ENCODE data around the gene ANKRD35.
"Not testable (repeated sequence)": the region's sequence is repeated elsewhere in the genome, so short reads cannot be mapped to it uniquely, and the experiment has no call there.

The ANKRD35 gene

DNA sequence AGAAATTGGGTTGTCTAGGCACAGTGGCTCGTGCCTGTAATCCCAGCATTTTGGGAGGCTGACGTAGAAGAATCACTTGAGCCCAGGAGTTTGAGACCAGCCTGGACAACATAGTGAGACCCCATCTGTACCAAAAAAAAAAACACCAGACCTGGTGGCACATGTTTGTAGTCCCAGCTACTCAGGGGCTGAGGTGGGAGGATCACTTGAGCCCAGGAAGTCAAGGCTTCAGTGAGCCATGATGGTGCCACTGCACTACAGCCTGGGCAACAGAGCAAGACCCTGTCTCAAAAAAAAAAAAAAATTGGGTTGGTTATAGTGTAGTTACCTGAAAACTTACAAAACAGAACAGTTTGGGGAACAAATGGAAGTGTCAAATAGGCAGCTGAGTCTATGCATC lies 54.9 kb downstream of the ANKRD35 start:
- H3K9ac ChIP-seq (ENCODE audit: low read length), result not testable (repeated sequence)
- peaks cover 16% of the 10 kb centered on the region for H3K36me3 ChIP-seq (ENCODE audit: control insufficient read depth, insufficient read depth, low read length)

DNA sequence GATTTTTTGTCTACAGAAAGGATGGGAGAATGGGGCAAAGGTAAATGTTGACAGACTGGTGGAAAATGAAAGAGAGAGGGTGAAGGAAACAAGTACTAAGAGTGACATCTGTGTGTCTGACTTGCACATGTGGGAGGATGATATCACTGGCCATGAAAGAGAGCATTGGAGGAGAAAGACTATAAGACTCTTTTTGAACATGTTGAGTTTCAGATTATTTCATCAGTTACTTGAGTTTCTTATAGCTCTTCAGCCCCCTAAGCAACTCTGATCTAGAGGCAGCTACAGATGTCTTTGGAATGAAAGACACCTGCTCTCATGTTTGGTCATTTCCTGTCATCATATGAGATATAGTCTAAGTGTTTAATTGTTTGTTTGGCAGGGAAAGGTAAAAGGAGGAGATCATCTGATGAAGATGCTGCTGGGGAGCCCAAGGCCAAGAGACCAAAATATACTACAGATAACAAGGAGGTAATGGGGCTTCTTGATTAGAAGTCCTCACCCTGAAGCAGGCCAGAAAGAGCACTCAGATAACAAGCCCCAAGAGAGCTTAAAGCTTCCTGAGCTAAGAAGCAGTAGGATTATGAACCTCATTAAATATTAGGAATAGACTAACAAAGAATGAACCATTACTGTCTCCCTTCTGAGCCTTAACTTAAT lies 57.2 kb downstream of the ANKRD35 start:
- Histone ChIP-seq H2BK120ac (ENCODE audit: low read depth, low read length) (no peak overlapping the region), H3K4me1 (ENCODE audit: control insufficient read depth, low read depth, low read length) (no peaks in the 10 kb centered on the region), H3K79me1 (ENCODE audit: low read length) (peaks cover 5% of the 10 kb centered on the region), H3K18ac (ENCODE audit: low read length) (no peak overlapping the region), H4K8ac (ENCODE audit: low read depth, low read length) (no peak overlapping the region), H3K27me3 (ENCODE audit: insufficient read depth, low read length, poor library complexity) (no peaks in the 10 kb centered on the region), H2AK5ac (ENCODE audit: low read length) (no peak overlapping the region), H3K4ac (ENCODE audit: low read depth, low read length) (no peak overlapping the region), H2BK5ac (ENCODE audit: low read length) (no peak overlapping the region), H2BK15ac (replicated peaks; ENCODE audit: low read depth) (no peak overlapping the region), H3K56ac (ENCODE audit: low read length) (no peak overlapping the region), H3K79me2 (ENCODE audit: control insufficient read depth, insufficient read depth, low read length) (peaks cover 3% of the 10 kb centered on the region), H4K5ac (ENCODE audit: low read length) (no peak overlapping the region), H3K36me3 (ENCODE audit: control insufficient read depth, insufficient read depth, low read length) (peaks cover 13% of the 10 kb centered on the region), H3K4me2 (ENCODE audit: low read length) (no peak overlapping the region), H3K9ac (ENCODE audit: low read length) (no peak overlapping the region), H3K27ac (ENCODE audit: low read depth, low read length) (no peak overlapping the region), H3K4me3 (ENCODE audit: low read length) (no peak overlapping the region), H3K23ac (ENCODE audit: low read length) (no peak overlapping the region)
- no peak for DNase-seq

More for the DNA sequence above, 54.9 kb downstream of the ANKRD35 start:
- H2BK5ac ChIP-seq (ENCODE audit: low read length); H3K79me1 ChIP-seq (ENCODE audit: low read length); H2AK5ac ChIP-seq (ENCODE audit: low read length); H3K27me3 ChIP-seq (ENCODE audit: insufficient read depth, low read length, poor library complexity); H3K4ac ChIP-seq (ENCODE audit: low read depth, low read length); H3K4me1 ChIP-seq (ENCODE audit: control insufficient read depth, low read depth, low read length); H2BK120ac ChIP-seq (ENCODE audit: low read depth, low read length); H3K18ac ChIP-seq (ENCODE audit: low read length); H4K5ac ChIP-seq (ENCODE audit: low read length); H3K4me2 ChIP-seq (ENCODE audit: low read length); H4K8ac ChIP-seq (ENCODE audit: low read depth, low read length); DNase-seq; H3K23ac ChIP-seq (ENCODE audit: low read length); H3K4me3 ChIP-seq (ENCODE audit: low read length); H3K79me2 ChIP-seq (ENCODE audit: control insufficient read depth, insufficient read depth, low read length); H2BK15ac ChIP-seq (replicated peaks; ENCODE audit: low read depth); H3K56ac ChIP-seq (ENCODE audit: low read length); H3K27ac ChIP-seq (ENCODE audit: low read depth, low read length): not testable (repeated sequence)
- no CpG with 5 or more reads among the region's 2 CpGs for WGBS (ENCODE audit: extremely low coverage, insufficient coverage, low lambda C conversion rate)

- Histone ChIP-seq H3K36me3 (ENCODE audit: control insufficient read depth, insufficient read depth, low read length) (peaks cover 9% of the 10 kb centered on the region), H3K23ac (ENCODE audit: low read length) (no peak overlapping the region), H2BK5ac (ENCODE audit: low read length) (no peak overlapping the region), H2BK15ac (replicated peaks; ENCODE audit: low read depth) (no peak overlapping the region), H3K9ac (ENCODE audit: low read length) (no peak overlapping the region), H2AK5ac (ENCODE audit: low read length) (no peak overlapping the region), H3K4me3 (ENCODE audit: low read length) (no peak overlapping the region), H3K18ac (ENCODE audit: low read length) (no peak overlapping the region), H3K4me2 (ENCODE audit: low read length) (no peak overlapping the region), H3K27me3 (ENCODE audit: insufficient read depth, low read length, poor library complexity) (no peaks in the 10 kb centered on the region), H3K56ac (ENCODE audit: low read length) (no peak overlapping the region), H3K4ac (ENCODE audit: low read depth, low read length) (no peak overlapping the region), H4K8ac (ENCODE audit: low read depth, low read length) (no peak overlapping the region), H3K4me1 (ENCODE audit: control insufficient read depth, low read depth, low read length) (no peaks in the 10 kb centered on the region), H4K5ac (ENCODE audit: low read length) (no peak overlapping the region), H3K27ac (ENCODE audit: low read depth, low read length) (no peak overlapping the region), H2BK120ac (ENCODE audit: low read depth, low read length) (no peak overlapping the region), H3K79me1 (ENCODE audit: low read length) (peaks cover 5% of the 10 kb centered on the region), H3K79me2 (ENCODE audit: control insufficient read depth, insufficient read depth, low read length) (peaks cover 3% of the 10 kb centered on the region)
- no peak for DNase-seq
Observed at GRCh38 chr1:145827966-145828365, 57.7 kb downstream of the ANKRD35 start.

- H4K5ac ChIP-seq (ENCODE audit: low read length), result no peak overlapping the region
- no peak overlapping the region for H3K23ac ChIP-seq (ENCODE audit: low read length)
- H3K4ac ChIP-seq (ENCODE audit: low read depth, low read length), result no peak overlapping the region
- H3K18ac ChIP-seq (ENCODE audit: low read length), result no peak overlapping the region
- no peak overlapping the region for H2AK5ac ChIP-seq (ENCODE audit: low read length)
- no peak overlapping the region for H3K4me2 ChIP-seq (ENCODE audit: low read length)
- no peaks in the 10 kb centered on the region for H3K27me3 ChIP-seq (ENCODE audit: insufficient read depth, low read length, poor library complexity)
- no CpG with 5 or more reads among the region's 2 CpGs for WGBS (ENCODE audit: extremely low coverage, insufficient coverage, low lambda C conversion rate)
- H3K9ac ChIP-seq (ENCODE audit: low read length), result no peak overlapping the region
- no peak overlapping the region for H3K56ac ChIP-seq (ENCODE audit: low read length)
- H3K4me3 ChIP-seq (ENCODE audit: low read length), result no peak overlapping the region
- no peak overlapping the region for H2BK5ac ChIP-seq (ENCODE audit: low read length)
- no peak overlapping the region for H3K27ac ChIP-seq (ENCODE audit: low read depth, low read length)
- no peak overlapping the region for H4K8ac ChIP-seq (ENCODE audit: low read depth, low read length)
- H3K79me2 ChIP-seq (ENCODE audit: control insufficient read depth, insufficient read depth, low read length), result peaks cover 3% of the 10 kb centered on the region
- no peak overlapping the region for H2BK15ac ChIP-seq (replicated peaks; ENCODE audit: low read depth)
- peaks cover 7% of the 10 kb centered on the region for H3K36me3 ChIP-seq (ENCODE audit: control insufficient read depth, insufficient read depth, low read length)
- DNase-seq, result no peak
- H2BK120ac ChIP-seq (ENCODE audit: low read depth, low read length), result no peak overlapping the region
- no peaks in the 10 kb centered on the region for H3K4me1 ChIP-seq (ENCODE audit: control insufficient read depth, low read depth, low read length)
- peaks cover 5% of the 10 kb centered on the region for H3K79me1 ChIP-seq (ENCODE audit: low read length)
Observed at GRCh38 chr1:145826030-145826429, 59.6 kb downstream of the ANKRD35 start.

GRCh38 chr1:145824499-145824842 lies 61.2 kb downstream of the ANKRD35 start:
- H3K23ac ChIP-seq (ENCODE audit: low read length), result peak overlapping the region; percentile 72
- H3K4ac ChIP-seq (ENCODE audit: low read depth, low read length), result peak overlapping the region; percentile 5
- H3K36me3 ChIP-seq (ENCODE audit: control insufficient read depth, insufficient read depth, low read length), result peaks cover 7% of the 10 kb centered on the region
- H3K18ac ChIP-seq (ENCODE audit: low read length), result no peak overlapping the region
- peak overlapping the region; percentile 95 for H3K9ac ChIP-seq (ENCODE audit: low read length)
- no peak for DNase-seq
- H3K4me1 ChIP-seq (ENCODE audit: control insufficient read depth, low read depth, low read length), result no peaks in the 10 kb centered on the region
- H2BK5ac ChIP-seq (ENCODE audit: low read length), result no peak overlapping the region
- no peak overlapping the region for H2BK120ac ChIP-seq (ENCODE audit: low read depth, low read length)
- H3K4me3 ChIP-seq (ENCODE audit: low read length), result peak overlapping the region; percentile 78
- peak overlapping the region; percentile 63 for H3K4me2 ChIP-seq (ENCODE audit: low read length)
- peak overlapping the region; percentile 90 for H3K27ac ChIP-seq (ENCODE audit: low read depth, low read length)
- H2BK15ac ChIP-seq (replicated peaks; ENCODE audit: low read depth), result no peak overlapping the region
- no peak overlapping the region for H4K5ac ChIP-seq (ENCODE audit: low read length)
- H2AK5ac ChIP-seq (ENCODE audit: low read length), result no peak overlapping the region
- H4K8ac ChIP-seq (ENCODE audit: low read depth, low read length), result no peak overlapping the region
- H3K56ac ChIP-seq (ENCODE audit: low read length), result peak overlapping the region; percentile 95
- peaks cover 3% of the 10 kb centered on the region for H3K79me2 ChIP-seq (ENCODE audit: control insufficient read depth, insufficient read depth, low read length)
- H3K79me1 ChIP-seq (ENCODE audit: low read length), result peaks cover 5% of the 10 kb centered on the region
- no CpG with 5 or more reads among the region's 7 CpGs for WGBS (ENCODE audit: extremely low coverage, insufficient coverage, low lambda C conversion rate)
- no peaks in the 10 kb centered on the region for H3K27me3 ChIP-seq (ENCODE audit: insufficient read depth, low read length, poor library complexity)
